IMR-90 (cell line): Measurements from ENCODE around the gene GOLGA8K. TPM values are rescaled to one million over a fixed set of nuclear protein-coding genes. Genes with fewer than 3 reads are reported as not detected.
"Not testable (repeated sequence)": the region's sequence is repeated elsewhere in the genome, so short reads cannot be mapped to it uniquely, and the experiment has no call there.

ENCODE experiments used
- ATAC-seq: fragments of 200-7000 bp; cut with Tn5 transposase; 2 replicates; pipeline ENCODE4 v1.9.1; 2020; ENCODE audit warnings: low read depth, mild to moderate bottlenecking, moderate library complexity
- BruUV-seq: library from RNA; stranded (reverse); fragments of 400-500 nt; replicated peaks from 2 replicates; lab custom pipeline; 2021; lab: Mats Ljungman, UMichigan
- CTCF ChIA-PET: fragments of 300-600 bp; formaldehyde crosslinking; extraction: SDS; loops from one replicate; lab custom pipeline; 2021; ENCODE audit warnings: antibody characterized with exemption; lab: Yijun Ruan, JAX
- POLR2A ChIA-PET: fragments of 300-600 bp; sonication (Branson Sonifier 250); formaldehyde crosslinking; loops from one replicate; lab custom pipeline; 2022; ENCODE audit warnings: antibody characterized with exemption; ENCODE audit not compliant: unreplicated experiment; lab: Charles Lee
- DNase-seq: peaks from one replicate; pipeline ENCODE4 v3.0.0; 2013
- H2AFZ ChIP-seq: replicated peaks from 2 replicates; pipeline ENCODE3; 2013; ENCODE audit warnings: low read length, mild to moderate bottlenecking; ENCODE audit not compliant: poor library complexity
- H2AK5ac ChIP-seq: 2 replicates; pipeline ENCODE4 v1.6.1; 2013; ENCODE audit warnings: low read depth, low read length, inconsistent platforms
- H2AK9ac ChIP-seq: replicated peaks from 2 replicates; pipeline ENCODE3; 2013; ENCODE audit warnings: mild to moderate bottlenecking, low read depth, low read length, moderate library complexity; ENCODE audit not compliant: poor library complexity
- H2BK120ac ChIP-seq: 2 replicates; pipeline ENCODE4 v1.6.1; 2013; ENCODE audit warnings: low read depth, low read length, inconsistent platforms
- H2BK15ac ChIP-seq: 3 replicates; pipeline ENCODE4 v1.6.1; 2013; ENCODE audit warnings: low read depth, low read length, inconsistent platforms
- H2BK20ac ChIP-seq: 2 replicates; pipeline ENCODE4 v1.6.1; 2013; ENCODE audit warnings: low read depth, mild to moderate bottlenecking, inconsistent platforms, low read length, moderate library complexity
- H2BK5ac ChIP-seq: 2 replicates; pipeline ENCODE4 v1.6.1; 2013; ENCODE audit warnings: mild to moderate bottlenecking, low read depth, low read length, inconsistent platforms; ENCODE audit not compliant: poor library complexity, severe bottlenecking
- H3K14ac ChIP-seq: replicated peaks from 2 replicates; pipeline ENCODE4 v1.6.1; 2013; ENCODE audit warnings: low read depth, low read length, inconsistent platforms
- H3K18ac ChIP-seq: 2 replicates; pipeline ENCODE4 v1.6.1; 2013; ENCODE audit warnings: low read depth, low read length, control low read depth
- H3K23ac ChIP-seq: 2 replicates; pipeline ENCODE4 v1.6.1; 2013; ENCODE audit warnings: low read depth, low read length, inconsistent platforms
- H3K27ac ChIP-seq: 2 replicates; pipeline ENCODE4 v1.5.1; 2013; ENCODE audit warnings: mild to moderate bottlenecking, control low read depth, low read length; ENCODE audit not compliant: insufficient read depth
- H3K27me3 ChIP-seq: 2 replicates; pipeline ENCODE4 v1.6.1; 2013; ENCODE audit warnings: low read length; ENCODE audit not compliant: control insufficient read depth, insufficient read depth
- H3K36me3 ChIP-seq: 2 replicates; pipeline ENCODE4 v1.6.1; 2013; ENCODE audit warnings: low read length, mixed read lengths; ENCODE audit not compliant: control insufficient read depth, insufficient read depth
- H3K4ac ChIP-seq: 2 replicates; pipeline ENCODE4 v1.6.1; 2013; ENCODE audit warnings: low read depth, low read length, inconsistent platforms
- H3K4me1 ChIP-seq: 2 replicates; pipeline ENCODE4 v1.6.1; 2013; ENCODE audit warnings: low read length, mixed read lengths; ENCODE audit not compliant: control insufficient read depth, insufficient read depth
- H3K4me2 ChIP-seq: 2 replicates; pipeline ENCODE4 v1.6.1; 2013; ENCODE audit warnings: low read depth, mild to moderate bottlenecking, control low read depth, low read length, moderate library complexity
- H3K4me3 ChIP-seq: 2 replicates; pipeline ENCODE4 v1.5.1; 2013; ENCODE audit warnings: low read depth, mild to moderate bottlenecking, control low read depth, low read length, moderate library complexity; ENCODE audit not compliant: insufficient read depth
- H3K56ac ChIP-seq: 2 replicates; pipeline ENCODE4 v1.6.1; 2013; ENCODE audit warnings: low read length, inconsistent platforms; ENCODE audit not compliant: insufficient read depth; ENCODE audit errors: extremely low read depth
- H3K79me1 ChIP-seq, 2 experiments: 2 replicates each; pipeline ENCODE4 v1.6.1; 2013; ENCODE audit warnings: low read length in 2 of 2, inconsistent platforms in 1 of 2, low read depth in 1 of 2
- H3K9ac ChIP-seq: 2 replicates; pipeline ENCODE4 v1.6.1; 2013; ENCODE audit warnings: low read depth, low read length, control low read depth
- H3K9me1 ChIP-seq: 2 replicates; pipeline ENCODE4 v1.6.1; 2013; ENCODE audit warnings: low read length, inconsistent platforms; ENCODE audit not compliant: insufficient read depth
- H3K9me3 ChIP-seq: 2 replicates; pipeline ENCODE4 v1.6.1; 2013; ENCODE audit warnings: low read length; ENCODE audit not compliant: control insufficient read depth, insufficient read depth
- H4K20me1 ChIP-seq: 2 replicates; pipeline ENCODE4 v1.6.1; 2013; ENCODE audit warnings: low read length, inconsistent platforms; ENCODE audit not compliant: insufficient read depth
- H4K5ac ChIP-seq: 2 replicates; pipeline ENCODE4 v1.6.1; 2013; ENCODE audit warnings: mild to moderate bottlenecking, low read depth, low read length, control low read depth
- H4K8ac ChIP-seq, 2 experiments: 2 replicates each; pipeline ENCODE4 v1.6.1; 2013; ENCODE audit warnings: low read depth in 2 of 2, low read length in 2 of 2, control low read depth in 1 of 2, inconsistent platforms in 1 of 2
- H4K91ac ChIP-seq: 2 replicates; pipeline ENCODE4 v1.6.1; 2013; ENCODE audit warnings: low read depth, low read length, inconsistent platforms; ENCODE audit not compliant: insufficient read depth
- WGBS, 2 experiments: methylation state at CpG; one replicate each; pipeline versions ENCODE4 v1.1.5 to v1.1.7; 2013; ENCODE audit warnings: missing lambda C conversion rate in 2 of 2; ENCODE audit not compliant: insufficient read length in 1 of 2; ENCODE audit errors: extremely low coverage in 2 of 2; 5-methylcytosine and 5-hydroxymethylcytosine counted together
- dilution Hi-C: fragments of 300-500 bp; cut with HindIII; formaldehyde crosslinking; loops from one replicate; pipeline ENCODE4 v1.14.3; 2018; ENCODE audit warnings: low sequenced_read_pairs; ENCODE audit not compliant: unreplicated experiment
- in situ Hi-C: fragments of 300-500 bp; cut with MboI; formaldehyde crosslinking; loops from 3 replicates; pipeline ENCODE4 v1.14.3; 2019; ENCODE audit warnings: low sequenced_read_pairs, inconsistent platforms, mixed read lengths
- intact Hi-C: fragments of 100-400 bp; cut with micrococcal nuclease; formaldehyde crosslinking; loops from 2 replicates; pipeline ENCODE4 v1.10.0; 2022
- polyA plus RNA-seq, 3 experiments: library from polyadenylated mRNA; depleted of rRNA; stranded (reverse); fragments of >200 nt; gene quantifications; 2 replicates each; pipeline ENCODE4 v1.2.3, GENCODE V29; 2012; ENCODE audit warnings: low replicate concordance in 1 of 3
- total RNA-seq: library from RNA; depleted of rRNA; stranded (reverse); fragments of >200 nt; gene quantifications from 2 replicates; pipeline ENCODE4 v1.2.3, GENCODE V29; 2012

The GOLGA8K gene
- total and polyA plus RNA-seq, 2 of the 4 experiments (the other 2 are of a cell fraction) = not detected

- H2BK5ac ChIP-seq, H3K36me3 ChIP-seq, H2AFZ ChIP-seq, H4K5ac ChIP-seq, H4K91ac ChIP-seq, BruUV-seq, H4K8ac ChIP-seq, H3K79me1 ChIP-seq, DNase-seq, H3K18ac ChIP-seq, H3K9me1 ChIP-seq, H3K4ac ChIP-seq, dilution Hi-C loops, H3K9ac ChIP-seq, H2BK120ac ChIP-seq, H3K56ac ChIP-seq, H2BK15ac ChIP-seq, intact Hi-C loops, H2AK9ac ChIP-seq, H3K4me2 ChIP-seq, H2AK5ac ChIP-seq, in situ Hi-C loops, H3K27me3 ChIP-seq, CTCF ChIA-PET, H3K27ac ChIP-seq, H3K14ac ChIP-seq, H4K20me1 ChIP-seq, H3K9me3 ChIP-seq, POLR2A ChIA-PET, H3K4me3 ChIP-seq, ATAC-seq, H3K4me1 ChIP-seq, H2BK20ac ChIP-seq, H3K23ac ChIP-seq: not testable (repeated sequence)
- no CpG with 5 or more reads among the region's 4 CpGs for WGBS, 2 experiments
Observed at GRCh38 chr15:32426511-32426910, 23.4 kb upstream of the GOLGA8K start.

GRCh38 chr15:32407903-32408302 is 4.8 kb upstream of the GOLGA8K start:
- H3K9me1 ChIP-seq, ATAC-seq, H3K4me3 ChIP-seq, H3K56ac ChIP-seq, H3K14ac ChIP-seq, BruUV-seq, CTCF ChIA-PET, H3K79me1 ChIP-seq, H3K9ac ChIP-seq, H2AK9ac ChIP-seq, dilution Hi-C loops, H2BK5ac ChIP-seq, H2AK5ac ChIP-seq, H2BK120ac ChIP-seq, H3K36me3 ChIP-seq, H3K4me2 ChIP-seq, H2BK20ac ChIP-seq, DNase-seq, H3K4me1 ChIP-seq, POLR2A ChIA-PET, in situ Hi-C loops, H2BK15ac ChIP-seq, H4K20me1 ChIP-seq, H4K5ac ChIP-seq, H3K27me3 ChIP-seq, H3K18ac ChIP-seq, H3K23ac ChIP-seq, intact Hi-C loops, H3K9me3 ChIP-seq, H3K27ac ChIP-seq, H4K8ac ChIP-seq, H3K4ac ChIP-seq, H4K91ac ChIP-seq, H2AFZ ChIP-seq: not testable (repeated sequence)
- no CpG with 5 or more reads among the region's 3 CpGs for WGBS, 2 experiments
